Right atrium auricular region (tissue), 2 donors: ENCODE measurements around the gene CIC. TPM values are rescaled to one million over a fixed set of nuclear protein-coding genes. Genes with fewer than 3 reads are reported as not detected.

Source experiments
- DNase-seq: peaks from one replicate; pipeline ENCODE4 v3.0.0-alpha.2; 2019; ENCODE audit warnings: low spot score
- H3K27ac ChIP-seq, 2 donors: fragments of 200-600 bp; sonication (generic); 1 replicate in 1 of 2; 2 replicates in 1 of 2; pipeline ENCODE4 v1.5.1; 2016 to 2019
- H3K27me3 ChIP-seq, 2 donors: fragments of 200-600 bp; sonication (generic); one replicate each; pipeline versions ENCODE4 v1.5.1 to v1.6.0; 2017 to 2019
- H3K36me3 ChIP-seq: fragments of 200-600 bp; sonication (generic); one replicate; pipeline ENCODE4 v1.5.1; 2016
- H3K4me1 ChIP-seq, 2 donors: fragments of 200-600 bp; sonication (generic); one replicate each; pipeline versions ENCODE4 v1.5.1 to v1.6.0; 2017 to 2019
- H3K4me3 ChIP-seq, 2 donors: fragments of 200-600 bp; sonication (generic); 1 replicate in 1 of 2; 2 replicates in 1 of 2; pipeline ENCODE4 v1.5.1; 2017 to 2019; ENCODE audit warnings: mild to moderate bottlenecking in 1 of 2, moderate library complexity in 1 of 2
- H3K9me3 ChIP-seq, 2 donors: fragments of 200-600 bp; sonication (generic); one replicate each; pipeline ENCODE4 v1.5.1; 2019
- CTCF ChIP-seq, 2 donors: fragments of 200-600 bp; sonication (generic); IDR thresholded peaks; one replicate each; pipeline ENCODE4 v1.5.1; 2019; ENCODE audit warnings: antibody characterized with exemption in 2 of 2
- total RNA-seq, 2 donors: library from RNA; depleted of rRNA; stranded (reverse); fragments of >200 nt; gene quantifications; one replicate each; pipeline ENCODE4 v1.1.0, GENCODE V29; 2016

Gene CIC
- total RNA-seq, 2 donors from 2014 or later, result 27.4 to 53.5 TPM

GRCh38 chr19:42290136-42290522 is 21.1 kb downstream of the CIC start:
- no peaks in the 10 kb centered on the region for H3K27me3 ChIP-seq
- no peak for DNase-seq

GRCh38 chr19:42290523-42291434 is 21.7 kb downstream of the CIC start:
- H3K27me3 ChIP-seq, result no peaks in the 10 kb centered on the region
- H3K4me3 ChIP-seq, result no peak overlapping the region
- DNase-seq, result no peak
- no peak overlapping the region for H3K27ac ChIP-seq
- TF ChIP-seq CTCF (IDR thresholded peaks at IDR 0.05), result peak in 1 of 2 donors; percentile 53
- H3K4me1 ChIP-seq, result peaks cover 0 to 13% of the 10 kb centered on the region in 2 donors
- peaks cover 81% of the 10 kb centered on the region for H3K36me3 ChIP-seq
- H3K9me3 ChIP-seq, result no peaks in the 10 kb centered on the region

More at GRCh38 chr19:42290136-42290522, 21.1 kb downstream of the CIC start:
- H3K4me1 ChIP-seq, result peaks cover 0 to 19% of the 10 kb centered on the region in 2 donors
- H3K27ac ChIP-seq, result no peak overlapping the region
- no peak for TF ChIP-seq CTCF (IDR thresholded peaks at IDR 0.05)
- no peaks in the 10 kb centered on the region for H3K9me3 ChIP-seq
- peaks cover 80% of the 10 kb centered on the region for H3K36me3 ChIP-seq
- no peak overlapping the region for H3K4me3 ChIP-seq

- Histone ChIP-seq H3K9me3 (no peaks in the 10 kb centered on the region), H3K27ac (no peak overlapping the region), H3K4me3 (no peak overlapping the region), H3K27me3 (no peaks in the 10 kb centered on the region), H3K4me1 (peaks cover 0 to 6% of the 10 kb centered on the region in 2 donors), H3K36me3 (peaks cover 81% of the 10 kb centered on the region)
- no peak for DNase-seq
- no peak for TF ChIP-seq CTCF (IDR thresholded peaks at IDR 0.05)
These were observed 22.4 kb downstream of the CIC start for GRCh38 chr19:42291435-42291810.

GRCh38 chr19:42292042-42292960 is 23.2 kb downstream of the CIC start:
- Histone ChIP-seq H3K27ac (no peak overlapping the region), H3K4me3 (no peak overlapping the region), H3K9me3 (no peaks in the 10 kb centered on the region), H3K36me3 (peaks cover 79% of the 10 kb centered on the region), H3K27me3 (no peaks in the 10 kb centered on the region), H3K4me1 (no peaks in the 10 kb centered on the region)
- TF ChIP-seq CTCF (IDR thresholded peaks at IDR 0.05), result no peak
- no peak for DNase-seq

GRCh38 chr19:42292963-42293362 is 23.9 kb downstream of the CIC start:
- H3K9me3 ChIP-seq, result no peaks in the 10 kb centered on the region
- H3K27me3 ChIP-seq, result no peaks in the 10 kb centered on the region
- no peak overlapping the region for H3K4me3 ChIP-seq
- peaks cover 72% of the 10 kb centered on the region for H3K36me3 ChIP-seq
- no peak for TF ChIP-seq CTCF (IDR thresholded peaks at IDR 0.05)
- H3K4me1 ChIP-seq, result no peaks in the 10 kb centered on the region
- no peak for DNase-seq
- H3K27ac ChIP-seq, result no peak overlapping the region
